Liver (tissue), 9 donors: Measurements from ENCODE around the gene PLEKHH2. TPM values are rescaled to one million over a fixed set of nuclear protein-coding genes. Genes with fewer than 3 reads are reported as not detected.

Source experiments
- DNase-seq: peaks from one replicate; pipeline ENCODE4 v3.0.0-alpha.2; 2017; ENCODE audit warnings: low spot score
- H3K27ac ChIP-seq, 2 donors: one replicate each; pipeline ENCODE4 v1.7.0; 2013; ENCODE audit warnings: inconsistent platforms in 2 of 2, low read length in 2 of 2, control low read depth in 1 of 2, low read depth in 1 of 2, mild to moderate bottlenecking in 1 of 2
- H3K27me3 ChIP-seq, 4 donors: one replicate each; pipeline versions ENCODE4 v1.6.1 to v1.7.0; 2013; ENCODE audit warnings: low read length in 3 of 4, inconsistent platforms in 1 of 4, mild to moderate bottlenecking in 1 of 4, moderate library complexity in 1 of 4; ENCODE audit not compliant: control insufficient read depth in 4 of 4, insufficient read depth in 4 of 4
- H3K36me3 ChIP-seq, 4 donors: one replicate each; pipeline versions ENCODE4 v1.6.1 to v1.7.0; 2013; ENCODE audit warnings: low read length in 3 of 4, mild to moderate bottlenecking in 3 of 4, low read depth in 1 of 4, moderate library complexity in 1 of 4; ENCODE audit not compliant: control insufficient read depth in 4 of 4, insufficient read depth in 3 of 4
- H3K4me1 ChIP-seq, 4 donors: one replicate each; pipeline versions ENCODE4 v1.6.1 to v1.7.0; 2013; ENCODE audit warnings: low read length in 3 of 4, mild to moderate bottlenecking in 3 of 4, moderate library complexity in 1 of 4; ENCODE audit not compliant: control insufficient read depth in 4 of 4, insufficient read depth in 4 of 4
- H3K4me3 ChIP-seq, 3 donors: one replicate each; pipeline versions ENCODE4 v1.6.1 to v1.7.0; 2013; ENCODE audit warnings: low read length in 3 of 3, control low read depth in 1 of 3, low read depth in 1 of 3, mild to moderate bottlenecking in 1 of 3
- H3K9ac ChIP-seq, 2 donors: one replicate each; pipeline ENCODE4 v1.7.0; 2013; ENCODE audit warnings: low read length in 2 of 2, mild to moderate bottlenecking in 2 of 2, moderate library complexity in 2 of 2, control low read depth in 1 of 2, low read depth in 1 of 2
- H3K9me3 ChIP-seq, 4 donors: one replicate each; pipeline versions ENCODE4 v1.6.1 to v1.7.0; 2013; ENCODE audit warnings: low read length in 3 of 4; ENCODE audit not compliant: control insufficient read depth in 4 of 4
- ATF3 ChIP-seq: IDR thresholded peaks from 2 replicates; pipeline ENCODE4 v1.6.1; 2016; ENCODE audit warnings: antibody characterized with exemption
- CTCF ChIP-seq: fragments of 150-350 bp; IDR thresholded peaks from 2 replicates; pipeline ENCODE4 v1.5.1; 2017; ENCODE audit warnings: improper control_type of control experiment, low read depth, low read length; ENCODE audit not compliant: missing input control
- EGR1 ChIP-seq, 2 donors: IDR thresholded peaks; 2 replicates each; pipeline ENCODE4 v1.6.1; 2016 to 2018; ENCODE audit warnings: antibody characterized with exemption in 2 of 2, low read depth in 2 of 2
- FOXA1 ChIP-seq: IDR thresholded peaks from 2 replicates; pipeline ENCODE4 v1.6.1; 2016; ENCODE audit warnings: antibody characterized with exemption
- FOXA2 ChIP-seq: IDR thresholded peaks from 2 replicates; pipeline ENCODE4 v1.6.1; 2016; ENCODE audit warnings: antibody characterized with exemption
- GABPA ChIP-seq, 2 donors: IDR thresholded peaks in 1 of 2; conservative IDR thresholded peaks in 1 of 2; 2 replicates each; pipeline ENCODE4 v1.6.1; 2016; ENCODE audit warnings: antibody characterized with exemption in 2 of 2, mild to moderate bottlenecking in 1 of 2, moderate library complexity in 1 of 2
- JUND ChIP-seq, 2 donors: IDR thresholded peaks; 2 replicates each; pipeline ENCODE4 v1.6.1; 2016; ENCODE audit warnings: antibody characterized with exemption in 2 of 2
- RXRA ChIP-seq, 2 donors: IDR thresholded peaks; 2 replicates each; pipeline ENCODE4 v1.6.1; 2017 to 2018; ENCODE audit warnings: antibody characterized with exemption in 2 of 2, mild to moderate bottlenecking in 1 of 2
- SP1 ChIP-seq: IDR thresholded peaks from 2 replicates; pipeline ENCODE4 v1.6.1; 2018; ENCODE audit warnings: antibody characterized with exemption, mild to moderate bottlenecking
- TAF1 ChIP-seq: conservative IDR thresholded peaks from 2 replicates; pipeline ENCODE4 v1.6.1; 2016; ENCODE audit warnings: antibody characterized with exemption, mild to moderate bottlenecking
- YY1 ChIP-seq: IDR thresholded peaks from 2 replicates; pipeline ENCODE4 v1.6.1; 2016; ENCODE audit warnings: antibody characterized with exemption, mild to moderate bottlenecking
- ZBTB33 ChIP-seq: IDR thresholded peaks from 2 replicates; pipeline ENCODE4 v1.6.1; 2016; ENCODE audit warnings: antibody characterized with exemption
- WGBS: extraction: QIAGEN DNeasy Blood & Tissue Kit; methylation state at CpG from one replicate; pipeline ENCODE4 v1.1.7; 2013; 5-methylcytosine and 5-hydroxymethylcytosine counted together
- polyA plus RNA-seq, 2 donors: library from polyadenylated mRNA; stranded (reverse) in 1 of 2; unstranded in 1 of 2; fragments of 200-250 nt in 1 of 2; fragments of >200 nt in 1 of 2; fragmentation: Nextera tagmentation in 1 of 2; extraction: Ambion mirVana in 1 of 2; gene quantifications; one replicate each; pipeline versions ENCODE4 v1.2.1 to v1.2.3, GENCODE V29; 2013 to 2015
- total RNA-seq, 2 donors: library from RNA; depleted of rRNA; stranded (reverse); fragments of >200 nt; gene quantifications; one replicate each; pipeline ENCODE4 v1.2.3, GENCODE V29; 2014
- TF ChIP-seq, protein P1 (sequence below): IDR thresholded peaks from 2 replicates; pipeline ENCODE4 v1.6.1; 2016; ENCODE audit warnings: antibody characterized with exemption
- TF ChIP-seq, protein P2 (sequence below): IDR thresholded peaks from 2 replicates; pipeline ENCODE4 v1.6.1; 2016; ENCODE audit warnings: antibody characterized with exemption, mild to moderate bottlenecking
- donor health status: healthy.
- donor health status: healthy.
- donor health status: healthy.
- donor health status: healthy.
- donor health status: healthy.

The PLEKHH2 gene
- total and polyA plus RNA-seq, 4 donors, result 0.51 to 3.8 (median 1.0) TPM

- DNase-seq, result no peak
- peaks cover 0 to 3% (median 0%) of the 10 kb centered on the region in 4 donors for H3K36me3 ChIP-seq
- no peak overlapping the region for H3K4me3 ChIP-seq
- TF ChIP-seq, protein P1, sequence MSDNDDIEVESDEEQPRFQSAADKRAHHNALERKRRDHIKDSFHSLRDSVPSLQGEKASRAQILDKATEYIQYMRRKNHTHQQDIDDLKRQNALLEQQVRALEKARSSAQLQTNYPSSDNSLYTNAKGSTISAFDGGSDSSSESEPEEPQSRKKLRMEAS, result no peak
- TF ChIP-seq FOXA2 (no peak), ATF3 (no peak), FOXA1 (no peak), CTCF (no peak)
- no peaks in the 10 kb centered on the region for H3K9me3 ChIP-seq
- no peak overlapping the region for H3K9ac ChIP-seq
- no peaks in the 10 kb centered on the region for H3K27me3 ChIP-seq
- no peak overlapping the region for H3K27ac ChIP-seq
- WGBS, result 87% methylated on average over 1 of the region's 1 CpG
- peaks cover 0 to 11% (median 4%) of the 10 kb centered on the region in 4 donors for H3K4me1 ChIP-seq
Measured at GRCh38 chr2:43776324-43776723, 139.3 kb downstream of the PLEKHH2 start.

DNA sequence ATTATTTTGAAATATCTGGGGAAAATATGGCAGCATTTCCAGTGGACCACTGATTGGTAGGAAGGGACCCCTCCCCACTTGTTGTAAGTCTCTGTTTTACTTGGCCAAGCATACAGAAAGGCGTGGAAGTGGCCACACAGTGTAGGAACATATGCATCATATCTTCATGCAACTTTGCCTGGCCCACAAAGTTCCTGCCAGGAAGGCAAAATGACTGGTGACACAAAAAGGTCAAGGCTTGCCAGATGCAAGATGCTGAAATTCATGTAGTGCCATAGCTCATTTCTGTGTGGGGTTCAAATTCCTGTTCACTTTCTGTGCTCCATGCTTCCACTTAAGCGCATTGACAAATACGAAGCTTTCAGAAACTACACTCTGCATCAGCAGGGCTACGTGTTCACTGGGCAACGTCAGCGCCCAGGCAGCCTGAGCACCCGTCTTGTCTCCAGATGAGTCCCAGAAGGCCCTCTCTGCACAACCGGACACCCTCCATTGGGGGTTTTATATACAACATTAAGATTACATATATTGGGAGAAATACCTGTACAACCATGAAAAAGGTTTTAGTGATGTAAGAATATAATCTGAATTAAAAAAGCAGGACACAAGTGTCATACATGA is 140.4 kb downstream of the PLEKHH2 start:
- no peak overlapping the region for H3K27ac ChIP-seq
- no peak for DNase-seq

DNA sequence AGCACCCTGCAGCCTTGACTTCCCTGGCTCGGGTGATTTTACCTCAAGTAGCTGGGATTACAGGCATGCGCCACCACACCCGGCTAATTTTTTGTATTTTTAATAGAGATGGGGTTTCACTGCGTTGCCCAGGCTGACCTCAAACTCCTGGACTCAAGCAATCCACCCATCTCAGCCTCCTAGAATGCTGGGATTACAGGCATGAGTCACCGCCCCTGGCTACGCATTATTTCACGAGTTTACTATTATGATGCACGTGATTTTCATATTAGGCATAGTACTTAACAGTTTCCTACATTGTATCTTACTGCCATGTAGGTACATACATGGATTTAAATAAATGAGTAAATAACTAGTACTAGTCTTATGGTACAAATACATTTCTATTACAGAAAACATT is 141.2 kb downstream of the PLEKHH2 start:
- WGBS, result 95% methylated on average over 8 of the region's 8 CpGs
- DNase-seq, result no peak
- H3K9ac ChIP-seq, result no peak overlapping the region
- peaks cover 0 to 11% (median 4%) of the 10 kb centered on the region in 4 donors for H3K4me1 ChIP-seq
- H3K27me3 ChIP-seq, result no peaks in the 10 kb centered on the region
- H3K36me3 ChIP-seq, result peaks cover 0 to 3% (median 0%) of the 10 kb centered on the region in 4 donors
- H3K4me3 ChIP-seq, result no peak overlapping the region
- no peak overlapping the region for H3K27ac ChIP-seq
- TF ChIP-seq SP1, result no peak
- TF ChIP-seq, protein P2, sequence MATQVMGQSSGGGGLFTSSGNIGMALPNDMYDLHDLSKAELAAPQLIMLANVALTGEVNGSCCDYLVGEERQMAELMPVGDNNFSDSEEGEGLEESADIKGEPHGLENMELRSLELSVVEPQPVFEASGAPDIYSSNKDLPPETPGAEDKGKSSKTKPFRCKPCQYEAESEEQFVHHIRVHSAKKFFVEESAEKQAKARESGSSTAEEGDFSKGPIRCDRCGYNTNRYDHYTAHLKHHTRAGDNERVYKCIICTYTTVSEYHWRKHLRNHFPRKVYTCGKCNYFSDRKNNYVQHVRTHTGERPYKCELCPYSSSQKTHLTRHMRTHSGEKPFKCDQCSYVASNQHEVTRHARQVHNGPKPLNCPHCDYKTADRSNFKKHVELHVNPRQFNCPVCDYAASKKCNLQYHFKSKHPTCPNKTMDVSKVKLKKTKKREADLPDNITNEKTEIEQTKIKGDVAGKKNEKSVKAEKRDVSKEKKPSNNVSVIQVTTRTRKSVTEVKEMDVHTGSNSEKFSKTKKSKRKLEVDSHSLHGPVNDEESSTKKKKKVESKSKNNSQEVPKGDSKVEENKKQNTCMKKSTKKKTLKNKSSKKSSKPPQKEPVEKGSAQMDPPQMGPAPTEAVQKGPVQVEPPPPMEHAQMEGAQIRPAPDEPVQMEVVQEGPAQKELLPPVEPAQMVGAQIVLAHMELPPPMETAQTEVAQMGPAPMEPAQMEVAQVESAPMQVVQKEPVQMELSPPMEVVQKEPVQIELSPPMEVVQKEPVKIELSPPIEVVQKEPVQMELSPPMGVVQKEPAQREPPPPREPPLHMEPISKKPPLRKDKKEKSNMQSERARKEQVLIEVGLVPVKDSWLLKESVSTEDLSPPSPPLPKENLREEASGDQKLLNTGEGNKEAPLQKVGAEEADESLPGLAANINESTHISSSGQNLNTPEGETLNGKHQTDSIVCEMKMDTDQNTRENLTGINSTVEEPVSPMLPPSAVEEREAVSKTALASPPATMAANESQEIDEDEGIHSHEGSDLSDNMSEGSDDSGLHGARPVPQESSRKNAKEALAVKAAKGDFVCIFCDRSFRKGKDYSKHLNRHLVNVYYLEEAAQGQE, result no peak
- TF ChIP-seq ATF3, result no peak
- no peaks in the 10 kb centered on the region for H3K9me3 ChIP-seq

More for the DNA sequence above, 140.4 kb downstream of the PLEKHH2 start:
- peaks cover 0 to 3% (median 0%) of the 10 kb centered on the region in 4 donors for H3K36me3 ChIP-seq
- H3K9me3 ChIP-seq, result no peaks in the 10 kb centered on the region
- H3K4me1 ChIP-seq, result peaks cover 0 to 11% (median 4%) of the 10 kb centered on the region in 4 donors
- no peak overlapping the region for H3K4me3 ChIP-seq
- TF ChIP-seq YY1 (no peak), RXRA (IDR thresholded peaks at IDR 0.05) (no peak), SP1 (no peak), ZBTB33 (no peak), TAF1 (no peak), JUND (IDR thresholded peaks at IDR 0.05) (no peak), EGR1 (IDR thresholded peaks at IDR 0.05; ENCODE audit: low read depth in 2 of 2) (no peak), GABPA (IDR thresholded peaks at IDR 0.05 in 1 of 2, conservative IDR thresholded peaks at IDR 0.05 in 1 of 2) (no peak), FOXA1 (no peak)
- no peaks in the 10 kb centered on the region for H3K27me3 ChIP-seq
- H3K9ac ChIP-seq, result no peak overlapping the region
- WGBS, result 97% methylated on average over 8 of the region's 8 CpGs
